ENCODE results near the gene CYB5A. TPM values are rescaled to one million over a fixed set of nuclear protein-coding genes. Genes with fewer than 3 reads are reported as not detected.

Gene CYB5A
- total RNA-seq, 4 donors from 2014 or later: 53.8 to 118 (median 75.2) TPM

- Histone ChIP-seq H3K4me1 (peaks cover 0 to 58% (median 13%) of the 10 kb centered on the region in 3 donors), H3K4me3 (no peak overlapping the region), H3K9me3 (no peaks in the 10 kb centered on the region), H3K27ac (no peak overlapping the region), H3K27me3 (no peaks in the 10 kb centered on the region), H3K36me3 (peaks cover 0 to 4% of the 10 kb centered on the region in 2 donors)
- 23 to 48% methylated on average over 1 to 7 of the region's 10 CpGs for WGBS, 2 donors (ENCODE audit: low coverage in 1 of 2)
- TF ChIP-seq POLR2AphosphoS5 (IDR thresholded peaks at IDR 0.05): no peak
- no peak for TF ChIP-seq CTCF (IDR thresholded peaks at IDR 0.05)
- TF ChIP-seq POLR2A (IDR thresholded peaks at IDR 0.05): no peak
- no peak for TF ChIP-seq EP300 (IDR thresholded peaks at IDR 0.05)
- no peak for ATAC-seq
Observed at GRCh38 chr18:74276609-74277008, 15.2 kb downstream of the CYB5A start.

- TF ChIP-seq POLR2A (IDR thresholded peaks at IDR 0.05): no peak
- no peak for TF ChIP-seq POLR2AphosphoS5 (IDR thresholded peaks at IDR 0.05)
- no peak for TF ChIP-seq EP300 (IDR thresholded peaks at IDR 0.05)
- no peak for TF ChIP-seq CTCF (IDR thresholded peaks at IDR 0.05)
- H3K27me3 ChIP-seq: no peaks in the 10 kb centered on the region
Observed at GRCh38 chr18:74275736-74276135, 16.0 kb downstream of the CYB5A start.

GRCh38 chr18:74274700-74275099 is 17.1 kb downstream of the CYB5A start:
- no peak overlapping the region for H3K27ac ChIP-seq
- WGBS, 2 donors (ENCODE audit: low coverage in 1 of 2): 54 to 65% methylated on average over 2 to 4 of the region's 4 CpGs
- H3K27me3 ChIP-seq: no peaks in the 10 kb centered on the region
- no peak for ATAC-seq
- no peaks in the 10 kb centered on the region for H3K9me3 ChIP-seq
- TF ChIP-seq EP300 (IDR thresholded peaks at IDR 0.05) (no peak), CTCF (IDR thresholded peaks at IDR 0.05) (no peak), POLR2AphosphoS5 (IDR thresholded peaks at IDR 0.05) (no peak), POLR2A (IDR thresholded peaks at IDR 0.05) (no peak)
- H3K4me3 ChIP-seq: no peak overlapping the region
- H3K4me1 ChIP-seq: peaks cover 0 to 48% (median 8%) of the 10 kb centered on the region in 3 donors
- peaks cover 0 to 4% of the 10 kb centered on the region in 2 donors for H3K36me3 ChIP-seq

More at GRCh38 chr18:74275736-74276135, 16.0 kb downstream of the CYB5A start:
- Histone ChIP-seq H3K4me3 (no peak overlapping the region), H3K4me1 (peaks cover 0 to 49% (median 8%) of the 10 kb centered on the region in 3 donors), H3K27ac (no peak overlapping the region), H3K9me3 (no peaks in the 10 kb centered on the region), H3K36me3 (peaks cover 0 to 4% of the 10 kb centered on the region in 2 donors)
- 85 to 100% methylated on average over 1 to 11 of the region's 11 CpGs for WGBS, 2 donors (ENCODE audit: low coverage in 1 of 2)
- ATAC-seq: no peak

- Histone ChIP-seq H3K4me1 (peaks cover 0 to 58% (median 8%) of the 10 kb centered on the region in 3 donors), H3K27me3 (no peaks in the 10 kb centered on the region), H3K9me3 (no peaks in the 10 kb centered on the region), H3K4me3 (no peak overlapping the region), H3K27ac (no peak overlapping the region), H3K36me3 (peaks cover 0 to 7% of the 10 kb centered on the region in 2 donors)
- no peak for ATAC-seq
- 92 to 100% methylated on average over 1 to 3 of the region's 3 CpGs for WGBS, 2 donors (ENCODE audit: low coverage in 1 of 2)
- TF ChIP-seq POLR2A (IDR thresholded peaks at IDR 0.05): no peak
- TF ChIP-seq CTCF (IDR thresholded peaks at IDR 0.05): no peak
- TF ChIP-seq EP300 (IDR thresholded peaks at IDR 0.05): no peak
- no peak for TF ChIP-seq POLR2AphosphoS5 (IDR thresholded peaks at IDR 0.05)
Observed at GRCh38 chr18:74273394-74273793, 18.4 kb downstream of the CYB5A start.

GRCh38 chr18:74271635-74272034 is 20.1 kb downstream of the CYB5A start:
- no peak for ATAC-seq
- TF ChIP-seq EP300 (IDR thresholded peaks at IDR 0.05): no peak
- TF ChIP-seq POLR2A (IDR thresholded peaks at IDR 0.05): no peak
- TF ChIP-seq POLR2AphosphoS5 (IDR thresholded peaks at IDR 0.05): no peak
- no peak for TF ChIP-seq CTCF (IDR thresholded peaks at IDR 0.05)
- Histone ChIP-seq H3K27ac (no peak overlapping the region), H3K27me3 (no peaks in the 10 kb centered on the region), H3K4me3 (no peak overlapping the region), H3K4me1 (peaks cover 0 to 50% (median 6%) of the 10 kb centered on the region in 3 donors), H3K36me3 (peaks cover 0 to 16% of the 10 kb centered on the region in 2 donors), H3K9me3 (no peaks in the 10 kb centered on the region)
- WGBS, 2 donors (ENCODE audit: low coverage in 1 of 2): 81 to 95% methylated on average over 2 to 3 of the region's 3 CpGs

All from gastroesophageal sphincter (tissue), 4 donors.